OCI-LY1 (cell line): ENCODE data around the gene PHF2.

Experiments used
- H2AFZ ChIP-seq: fragments of 200-600 bp; sonication (generic), shearing (Covaris generic); 2 replicates; pipeline ENCODE4 v1.6.0; 2014; ENCODE audit warnings: antibody characterized with exemption, mild to moderate bottlenecking, low read length
- H3F3A ChIP-seq: fragments of 200-600 bp; sonication (generic), shearing (Covaris generic); 2 replicates; pipeline ENCODE4 v1.6.0; 2014; ENCODE audit warnings: mild to moderate bottlenecking, antibody characterized with exemption, low read length, moderate library complexity; ENCODE audit not compliant: insufficient read depth
- H3K27ac ChIP-seq: fragments of 200-600 bp; sonication (generic); 2 replicates; pipeline ENCODE4 v1.5.1; 2014; ENCODE audit warnings: low read length, mixed run types, mild to moderate bottlenecking, low read depth; ENCODE audit not compliant: poor library complexity, severe bottlenecking
- H3K27me3 ChIP-seq: fragments of 200-600 bp; sonication (generic); 2 replicates; pipeline ENCODE4 v1.6.0; 2014; ENCODE audit warnings: antibody characterized with exemption, mild to moderate bottlenecking, low read length, moderate library complexity; ENCODE audit not compliant: insufficient read depth
- H3K36me3 ChIP-seq: fragments of 200-600 bp; sonication (generic); 2 replicates; pipeline ENCODE4 v1.6.1; 2014; ENCODE audit warnings: mild to moderate bottlenecking, antibody characterized with exemption, low read length, moderate library complexity, mixed read lengths; ENCODE audit not compliant: insufficient read depth
- H3K4me1 ChIP-seq: fragments of 200-600 bp; sonication (generic); 2 replicates; pipeline ENCODE4 v1.5.1; 2014; ENCODE audit warnings: mild to moderate bottlenecking, low read length, moderate library complexity; ENCODE audit not compliant: insufficient read depth, severe bottlenecking
- H3K4me2 ChIP-seq: fragments of 200-600 bp; sonication (generic), shearing (Covaris generic); 2 replicates; pipeline ENCODE4 v1.6.1; 2014; ENCODE audit warnings: low read length
- H3K4me3 ChIP-seq: fragments of 200-600 bp; sonication (generic); 2 replicates; pipeline ENCODE4 v1.5.1; 2014; ENCODE audit warnings: low read length, low read depth, mild to moderate bottlenecking, mixed read lengths; ENCODE audit not compliant: poor library complexity, severe bottlenecking
- H3K79me2 ChIP-seq: fragments of 200-600 bp; shearing (Covaris generic); 2 replicates; pipeline ENCODE4 v1.6.1; 2016; ENCODE audit warnings: mixed run types, low read length, mixed read lengths; ENCODE audit not compliant: insufficient read depth
- H3K9ac ChIP-seq: fragments of 200-600 bp; sonication (generic), shearing (Covaris generic); 2 replicates; pipeline ENCODE4 v1.6.1; 2014; ENCODE audit warnings: mild to moderate bottlenecking, low read length, mixed read lengths
- H3K9me2 ChIP-seq: fragments of 200-600 bp; sonication (generic), shearing (Covaris generic); 2 replicates; pipeline ENCODE4 v1.6.1; 2014; ENCODE audit warnings: low read depth, mild to moderate bottlenecking, low read length, mixed read lengths
- H3K9me3 ChIP-seq: fragments of 200-600 bp; shearing (Covaris generic); 2 replicates; pipeline ENCODE4 v1.6.1; 2014; ENCODE audit warnings: low read length, mixed read lengths
- H4K20me1 ChIP-seq: fragments of 200-600 bp; sonication (generic), shearing (Covaris generic); 2 replicates; pipeline ENCODE4 v1.6.0; 2016; ENCODE audit warnings: mild to moderate bottlenecking, low read length; ENCODE audit not compliant: insufficient read depth
- CTCF ChIP-seq: fragments of 200-600 bp; sonication (generic), shearing (Covaris generic); IDR thresholded peaks from 2 replicates; pipeline ENCODE4 v1.5.1; 2017; ENCODE audit warnings: mild to moderate bottlenecking, antibody characterized with exemption, low read length, moderate library complexity, mixed read lengths
- EZH2 ChIP-seq: fragments of 200-600 bp; sonication (generic), shearing (Covaris generic); IDR thresholded peaks from 2 replicates; pipeline ENCODE4 v1.8.0; 2017; ENCODE audit warnings: borderline replicate concordance, mixed run types, mild to moderate bottlenecking, antibody characterized with exemption, low read length, moderate library complexity, mixed read lengths

Gene PHF2

GRCh38 chr9:93726147-93726546 is 149.8 kb downstream of the PHF2 start:
- no peak for TF ChIP-seq CTCF
- TF ChIP-seq EZH2 = no peak
- Histone ChIP-seq H3K27me3 (no peaks in the 10 kb centered on the region), H2AFZ (no peak overlapping the region), H3K4me1 (no peaks in the 10 kb centered on the region), H3K9me3 (no peaks in the 10 kb centered on the region), H3K36me3 (no peaks in the 10 kb centered on the region), H3K79me2 (no peaks in the 10 kb centered on the region), H3K4me3 (no peak overlapping the region), H3F3A (no peaks in the 10 kb centered on the region), H3K27ac (no peak overlapping the region), H4K20me1 (no peaks in the 10 kb centered on the region), H3K4me2 (no peak overlapping the region), H3K9me2 (no peaks in the 10 kb centered on the region), H3K9ac (no peak overlapping the region)
